GM18502 (cell line): Measurements from ENCODE around the gene DDX54.

Experiments
- ATAC-seq: cut with Tn5 transposase; IDR thresholded peaks from one replicate; pipeline ENCODE4 v1.9.1; 2021; ENCODE audit warnings: mild to moderate bottlenecking; ENCODE audit not compliant: unreplicated experiment, poor library complexity

The DDX54 gene

DNA sequence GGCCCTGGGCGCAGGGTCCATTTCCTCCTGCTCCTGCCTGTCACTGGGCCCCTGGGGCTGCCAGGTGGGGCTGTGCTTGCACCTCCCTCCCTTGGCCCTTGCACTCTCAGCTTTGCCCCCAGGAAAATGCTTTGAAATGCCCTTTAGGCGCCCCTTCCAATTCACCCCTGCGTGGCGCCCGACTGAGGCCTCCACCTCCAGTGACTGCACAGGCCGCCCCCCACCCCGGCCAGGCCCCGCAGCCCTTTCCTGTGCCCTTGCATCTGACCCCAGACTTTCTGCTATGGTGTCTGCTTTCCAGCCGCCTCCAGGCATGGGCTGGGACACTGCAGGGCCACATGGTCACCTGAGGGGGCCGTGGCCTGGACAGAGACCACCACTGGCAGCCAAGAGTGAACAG is 17.4 kb downstream of the DDX54 start:
- ATAC-seq: no peak

DNA sequence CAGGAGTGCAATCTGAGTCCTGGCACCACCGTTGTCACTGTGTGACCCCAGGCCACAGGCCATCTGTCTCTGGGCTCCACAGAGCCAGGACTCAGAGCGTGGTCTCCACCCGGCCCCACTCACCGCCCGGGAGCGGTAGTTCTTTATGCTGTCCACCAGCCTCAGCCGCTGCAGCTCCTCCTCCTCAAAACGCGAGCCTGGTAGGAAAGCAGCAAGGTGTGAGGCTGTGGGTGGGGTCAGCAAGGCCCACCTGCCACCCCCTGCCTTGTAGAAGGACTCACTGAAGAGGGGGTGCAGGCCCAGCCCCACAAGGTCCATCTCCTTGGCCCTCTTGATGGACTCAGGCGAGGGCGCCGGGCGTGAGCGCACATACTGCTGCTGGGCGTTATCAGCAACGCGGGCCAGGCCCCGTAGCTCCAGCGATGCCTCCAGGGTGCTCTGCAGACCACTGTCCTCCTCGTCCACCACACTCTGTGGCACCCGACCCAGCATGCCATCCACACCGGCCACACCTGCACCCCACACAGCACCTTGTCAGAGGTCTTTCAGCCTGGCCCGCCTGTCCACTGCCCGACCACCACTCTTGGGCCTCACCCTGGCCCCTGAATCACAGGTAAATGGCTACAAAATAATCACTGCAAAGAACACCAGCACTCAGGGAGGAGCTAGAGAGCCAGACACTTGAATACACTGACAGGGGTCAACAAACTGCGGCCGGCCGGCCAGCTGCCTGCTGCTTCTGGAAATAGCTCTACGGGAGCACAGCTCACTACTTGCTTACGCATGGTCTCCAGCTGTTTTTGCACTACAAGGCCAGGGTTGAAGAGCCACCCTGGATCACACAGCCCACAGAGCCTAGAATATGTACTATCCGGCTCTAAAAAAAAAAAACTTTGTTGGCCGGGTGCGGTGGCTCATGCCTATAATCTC is 19.5 kb downstream of the DDX54 start:
- ATAC-seq: no peak

DNA sequence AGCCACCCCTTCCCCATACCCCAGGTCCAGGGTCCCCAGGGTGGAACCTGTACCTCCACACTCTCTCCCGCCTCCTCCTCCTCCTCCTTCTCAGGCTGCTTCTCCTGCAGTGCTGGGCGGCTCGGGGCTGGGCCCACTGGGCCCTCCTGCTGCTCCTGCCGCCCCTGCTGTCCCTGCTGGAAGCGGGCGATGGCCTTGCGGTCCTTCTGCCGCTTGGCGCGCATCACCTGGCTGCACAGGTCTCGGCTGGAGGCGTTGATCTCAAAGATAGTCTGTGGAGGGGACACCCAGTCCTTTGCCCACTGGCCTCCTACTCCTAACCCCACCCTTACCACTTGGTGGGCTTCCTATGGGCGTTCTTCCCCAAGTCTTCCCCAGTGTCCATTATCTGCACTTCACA is 21.3 kb downstream of the DDX54 start:
- ATAC-seq: no peak

DNA sequence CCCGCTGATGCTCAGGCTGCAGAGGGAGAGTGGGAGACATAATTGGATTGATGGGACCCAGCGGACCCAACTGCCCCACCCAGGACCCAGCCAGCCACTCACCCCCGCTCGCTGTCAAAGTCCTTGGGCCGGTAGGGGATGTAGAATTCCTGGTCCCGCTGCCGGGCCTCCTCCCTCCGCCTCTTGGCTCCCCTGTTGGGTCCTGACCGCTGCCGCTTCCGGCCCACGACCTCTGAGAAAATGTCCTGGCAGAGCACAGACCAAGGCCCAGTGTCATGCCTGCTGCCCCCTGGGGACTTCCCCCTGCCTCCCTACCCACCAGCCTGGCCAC is 22.3 kb downstream of the DDX54 start:
- no peak for ATAC-seq

DNA sequence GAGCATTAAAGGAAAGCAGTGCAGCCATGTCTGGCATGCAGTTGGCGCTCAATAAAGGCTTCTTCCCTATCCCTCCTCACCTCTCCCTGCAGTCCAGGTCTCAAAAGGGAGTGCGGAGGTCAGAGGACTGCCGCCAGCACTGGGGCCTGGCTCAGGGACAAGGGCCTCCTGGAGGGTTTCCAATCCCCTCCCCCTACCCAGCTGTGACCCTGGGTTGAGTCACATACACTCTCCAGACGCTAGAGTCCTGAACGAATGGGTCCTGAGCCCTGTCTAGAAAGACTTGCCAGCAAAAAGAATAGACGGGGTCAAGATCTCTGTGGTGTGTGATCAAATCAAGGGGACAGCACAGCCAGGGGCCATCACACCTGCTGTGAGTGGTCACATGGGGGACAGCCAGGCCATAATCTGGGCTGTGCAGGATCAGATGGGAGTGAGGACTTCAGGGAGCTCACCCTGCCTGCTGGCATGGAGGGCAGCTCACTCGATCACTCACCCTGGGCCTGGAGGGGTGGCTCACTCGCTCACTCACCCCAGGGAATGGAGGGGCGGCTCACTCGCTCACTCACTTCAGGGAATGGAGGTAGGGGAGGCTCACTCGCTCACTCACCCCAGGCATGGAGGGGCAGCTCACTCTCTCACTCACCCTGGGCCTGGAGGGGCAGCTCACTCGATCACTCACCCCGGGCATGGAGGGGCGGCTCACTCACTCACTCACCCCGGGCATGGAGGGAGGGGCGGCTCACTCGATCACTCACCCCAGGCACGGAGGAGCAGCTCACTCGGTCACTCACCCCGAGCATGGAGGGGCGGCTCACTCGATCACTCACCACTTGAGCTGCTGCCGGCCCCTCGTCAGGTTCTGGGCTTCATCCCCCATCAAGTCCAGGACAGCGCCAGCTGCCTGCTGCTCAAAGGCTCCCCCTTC is 22.9 kb downstream of the DDX54 start:
- ATAC-seq: no peak

DNA sequence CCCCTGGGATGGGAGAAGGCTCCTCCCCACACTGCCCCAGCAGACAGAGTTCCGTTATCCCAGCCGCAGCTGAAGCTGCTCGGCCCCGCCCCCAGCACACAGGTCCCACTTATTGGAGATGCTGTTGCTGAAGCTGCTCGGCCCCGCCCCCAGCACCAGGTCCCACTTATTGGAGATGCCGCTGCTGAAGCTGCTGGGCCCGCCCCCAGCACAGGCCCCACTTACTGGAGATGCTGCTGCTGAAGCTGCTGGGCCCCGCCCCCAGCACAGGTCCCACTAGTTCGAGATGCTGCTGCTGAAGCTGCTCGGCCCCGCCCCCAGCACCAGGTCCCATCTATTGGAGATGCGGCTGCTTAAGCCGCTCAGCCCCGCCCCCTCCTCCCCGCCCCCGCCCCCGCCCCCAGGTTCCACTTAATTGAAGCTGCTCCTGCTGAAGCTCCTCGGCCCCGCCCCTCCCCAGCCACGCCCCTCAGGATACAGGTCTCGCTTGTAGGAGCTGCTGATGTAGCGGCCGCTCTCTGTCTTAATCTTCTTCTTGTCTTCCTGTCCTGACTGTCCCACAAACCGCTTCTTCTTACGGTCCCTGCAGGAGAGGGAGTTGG is 23.8 kb downstream of the DDX54 start:
- no peak for ATAC-seq

DNA sequence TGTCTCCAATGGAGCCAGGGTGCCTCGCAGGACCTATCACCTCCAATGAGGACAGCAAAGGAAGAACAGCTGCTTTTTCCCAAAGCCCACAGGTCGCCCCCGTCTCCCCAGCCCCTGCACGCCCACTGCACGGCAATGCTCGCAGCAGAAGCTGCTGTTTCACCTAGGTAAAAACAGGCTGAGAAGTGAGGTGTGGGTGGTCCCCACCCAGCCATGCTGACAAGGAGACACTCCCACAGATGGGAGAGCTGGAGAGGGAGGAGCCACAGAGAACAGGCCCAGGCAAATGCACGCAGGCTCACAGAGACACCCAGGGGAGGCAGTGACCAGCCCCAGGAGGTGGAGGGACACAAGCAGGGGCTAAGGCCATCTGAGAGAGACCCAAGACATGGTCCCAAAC is 25.3 kb downstream of the DDX54 start:
- ATAC-seq: no peak

DNA sequence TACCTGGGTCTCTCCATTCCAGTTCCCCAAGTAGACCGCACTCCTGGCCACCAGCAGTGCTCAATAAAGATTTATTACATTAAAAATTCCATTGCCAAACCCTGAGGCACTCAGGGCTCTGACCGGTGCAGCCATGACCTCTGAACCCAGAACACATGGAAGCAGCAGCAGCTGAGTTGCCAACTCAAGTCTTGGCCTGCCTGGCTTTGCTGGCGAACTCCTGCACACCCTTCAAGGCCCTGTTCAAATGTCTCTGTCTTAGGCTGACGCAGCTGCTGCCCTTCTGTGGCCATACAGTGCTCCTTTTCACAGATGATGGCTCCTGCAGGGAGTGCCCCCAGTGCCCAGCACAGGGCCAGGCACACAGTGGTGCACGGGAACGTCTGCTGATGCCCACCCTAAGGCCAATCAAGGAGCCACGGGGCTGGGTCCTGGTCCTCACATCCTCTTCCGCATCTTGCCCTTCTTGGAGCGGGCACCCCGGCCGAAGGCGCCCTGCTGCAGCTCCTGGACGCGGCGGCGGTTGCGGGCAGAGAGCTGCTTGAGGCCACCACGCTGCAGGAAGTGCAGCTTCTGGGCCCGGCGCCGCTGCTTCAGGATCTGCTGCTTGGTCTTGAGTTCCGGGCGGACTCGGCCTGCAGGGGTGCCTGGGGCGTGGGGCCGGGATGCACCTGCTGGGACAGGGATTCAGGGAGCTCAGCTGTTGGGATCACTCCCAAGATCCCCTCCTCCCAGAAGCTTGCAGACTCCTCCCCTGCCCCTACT is 26.7 kb downstream of the DDX54 start:
- ATAC-seq: no peak

DNA sequence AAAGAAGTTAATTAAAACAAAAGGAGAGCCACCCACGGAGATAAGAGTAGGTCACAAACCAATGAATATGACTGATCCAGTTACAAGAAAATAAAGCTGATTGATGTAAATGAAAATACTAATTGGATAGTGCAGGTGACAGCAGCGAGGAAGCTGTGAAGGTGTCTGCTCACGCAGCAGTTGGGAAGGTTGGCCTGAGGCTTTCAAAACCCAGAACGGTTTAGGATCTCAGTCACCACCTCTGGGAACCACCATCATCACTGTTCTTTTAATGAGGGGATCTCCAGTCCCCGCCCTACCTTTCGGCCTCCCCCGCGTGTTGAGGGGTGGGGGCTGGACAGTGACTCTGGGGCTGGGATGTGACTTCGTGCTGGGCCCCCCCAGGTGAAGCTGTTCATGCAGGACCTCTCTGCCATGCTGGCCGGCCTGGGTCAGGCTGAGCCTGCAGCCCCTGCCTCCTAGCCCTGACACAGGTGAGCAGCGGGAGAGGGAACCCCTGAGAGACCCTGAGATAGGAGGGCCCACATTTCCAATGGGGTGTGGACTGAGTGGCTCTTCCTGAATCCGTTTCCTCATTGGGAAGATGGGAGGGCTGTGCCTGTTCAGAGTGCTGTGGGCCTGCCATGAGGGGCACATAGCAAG is 27.9 kb downstream of the DDX54 start:
- no peak for ATAC-seq

DNA sequence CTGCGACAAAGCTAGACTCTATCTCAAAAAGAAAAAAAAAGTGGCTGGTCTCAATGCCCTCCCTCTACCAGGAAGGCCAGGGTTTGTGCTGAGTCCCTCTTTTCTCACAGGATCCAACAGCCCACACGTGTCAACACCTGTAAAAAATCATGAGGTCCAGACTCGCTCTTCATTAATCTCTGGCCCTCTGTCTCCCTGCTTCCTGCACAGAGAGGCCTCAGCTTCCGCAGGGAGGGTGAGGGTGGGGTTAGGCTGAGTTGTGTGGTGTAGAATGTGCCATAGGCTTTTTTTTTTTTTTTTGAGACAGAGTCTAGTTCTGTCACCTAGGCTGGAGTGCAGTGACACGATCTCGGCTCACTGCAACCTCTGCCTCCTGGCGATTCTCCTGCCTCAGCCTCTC is 29.6 kb downstream of the DDX54 start:
- ATAC-seq: no peak

DNA sequence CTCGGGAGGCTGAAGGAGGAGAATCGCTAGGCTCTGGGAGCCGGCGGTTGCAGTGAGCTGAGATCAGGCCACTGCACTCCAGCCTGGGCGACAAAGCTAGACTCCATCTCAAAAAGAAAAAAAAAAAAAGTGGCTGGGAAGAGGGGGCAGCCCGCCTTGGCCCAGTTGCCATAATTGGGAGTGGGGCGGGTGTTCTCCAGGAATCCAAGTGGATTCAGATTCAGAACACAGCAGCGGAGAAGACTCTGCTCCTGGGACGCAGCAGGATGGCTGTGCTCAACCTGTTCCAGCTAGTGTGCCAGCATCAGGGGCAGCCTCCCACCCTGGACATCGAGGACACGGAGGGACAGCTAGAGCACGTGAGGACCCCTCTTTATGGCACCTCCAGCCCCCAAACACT is 30.2 kb downstream of the DDX54 start:
- ATAC-seq: no peak

DNA sequence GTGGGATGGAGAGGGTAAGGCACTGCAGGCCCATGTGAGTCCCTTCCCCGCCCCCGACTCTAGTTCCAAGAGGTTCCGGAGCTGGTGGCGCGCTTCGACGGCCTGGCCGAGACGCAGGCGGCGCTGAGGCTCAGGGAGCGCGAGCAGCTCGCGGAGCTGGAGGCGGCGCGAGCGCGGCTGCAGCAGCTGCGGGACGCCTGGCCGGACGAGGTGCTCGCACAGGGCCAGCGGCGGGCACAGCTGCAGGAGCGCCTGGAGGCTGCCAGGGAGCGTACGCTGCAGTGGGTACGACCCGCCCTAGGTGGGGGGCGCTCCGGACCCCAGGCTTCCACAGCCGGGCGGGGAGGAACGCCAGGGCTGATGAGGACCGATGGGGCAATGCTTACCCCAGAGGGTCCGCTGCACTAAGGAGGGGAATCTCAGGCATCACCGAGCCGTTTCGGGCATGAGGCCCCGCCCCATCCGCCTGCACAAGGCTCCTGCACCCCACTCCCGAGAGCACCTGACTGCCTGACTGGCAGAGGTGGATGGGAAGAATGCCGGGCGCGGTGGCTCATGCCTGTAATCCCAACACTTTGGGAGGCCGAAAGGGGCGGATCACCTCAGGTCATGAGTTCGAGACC is 30.8 kb downstream of the DDX54 start:
- ATAC-seq: no peak

DNA sequence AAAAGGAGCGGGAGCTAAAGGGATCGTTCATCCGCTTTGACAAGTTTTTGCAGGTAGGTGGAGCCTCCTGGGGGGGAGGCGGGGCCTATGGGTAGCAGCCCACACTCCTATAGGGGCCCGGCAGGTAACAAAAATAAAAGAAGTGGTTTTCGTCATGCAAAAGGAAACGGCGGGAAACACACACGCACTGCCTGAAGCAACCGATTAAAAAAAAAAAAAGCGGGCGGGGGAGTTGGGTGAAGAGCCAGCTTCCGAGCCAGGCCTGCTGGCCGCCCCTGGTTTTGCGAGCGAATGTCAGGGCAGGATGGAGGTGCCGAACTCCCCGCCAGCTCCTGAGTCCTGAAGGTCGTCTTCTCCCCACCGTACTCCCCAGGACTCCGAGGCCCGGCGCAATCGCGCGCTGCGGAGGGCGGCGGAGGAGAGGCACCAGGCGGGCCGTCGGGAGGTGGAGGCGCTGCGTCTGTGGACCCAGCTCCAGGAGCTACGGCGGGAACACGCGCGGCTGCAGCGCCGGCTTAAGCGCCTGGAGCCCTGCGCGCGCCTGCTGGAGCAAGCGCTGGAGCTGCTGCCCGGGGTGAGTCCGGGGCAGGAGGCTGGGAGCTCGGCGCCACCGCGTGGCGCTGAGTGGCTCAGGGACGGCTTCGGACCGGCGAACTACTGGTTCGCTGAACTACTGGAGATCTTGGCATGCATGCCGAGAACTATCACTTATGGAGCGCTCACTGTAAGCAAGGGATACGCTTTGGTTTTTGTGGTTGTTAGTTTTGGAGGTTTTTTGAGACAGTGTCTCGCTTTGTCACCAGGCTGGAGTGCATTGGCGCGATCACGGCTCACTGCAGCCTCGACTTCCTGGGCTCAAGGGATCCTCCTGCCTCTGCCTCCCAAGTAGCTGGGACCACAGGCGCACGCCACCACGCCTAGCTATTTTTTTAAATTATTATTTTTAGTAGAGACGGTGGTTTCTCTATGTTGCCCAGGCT is 32.2 kb downstream of the DDX54 start:
- ATAC-seq: peak; percentile 59

DNA sequence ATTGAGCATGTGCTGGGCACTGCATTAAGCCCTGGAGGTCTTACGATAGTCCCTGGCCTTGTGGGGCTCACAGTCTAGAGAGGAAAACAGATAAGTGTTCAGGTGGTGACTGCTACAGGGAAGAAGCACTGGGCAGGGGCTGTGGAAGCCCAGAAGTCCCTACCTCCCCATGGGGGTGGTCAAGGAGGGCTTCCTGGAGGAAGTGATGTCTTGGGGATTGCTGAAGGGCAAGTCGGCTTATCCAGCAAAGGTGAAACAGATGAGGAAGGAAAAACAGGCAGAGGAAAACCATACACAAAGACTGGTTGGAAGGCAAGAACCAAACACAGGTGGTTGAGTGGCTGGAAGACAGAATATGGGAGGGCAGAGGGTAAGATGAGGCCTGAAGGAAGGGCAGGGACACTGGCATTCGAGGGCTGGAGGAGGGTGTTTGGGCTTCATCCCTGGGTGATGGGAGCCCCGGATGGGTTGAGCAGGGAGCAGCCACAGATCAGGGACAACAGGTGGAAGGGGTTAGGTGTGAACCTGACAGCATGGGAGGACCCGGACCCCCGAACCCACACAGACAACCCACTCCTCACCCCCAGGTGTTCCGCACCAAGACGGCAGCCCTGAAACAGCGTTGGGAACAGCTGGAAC is 33.0 kb downstream of the DDX54 start:
- ATAC-seq: no peak

DNA sequence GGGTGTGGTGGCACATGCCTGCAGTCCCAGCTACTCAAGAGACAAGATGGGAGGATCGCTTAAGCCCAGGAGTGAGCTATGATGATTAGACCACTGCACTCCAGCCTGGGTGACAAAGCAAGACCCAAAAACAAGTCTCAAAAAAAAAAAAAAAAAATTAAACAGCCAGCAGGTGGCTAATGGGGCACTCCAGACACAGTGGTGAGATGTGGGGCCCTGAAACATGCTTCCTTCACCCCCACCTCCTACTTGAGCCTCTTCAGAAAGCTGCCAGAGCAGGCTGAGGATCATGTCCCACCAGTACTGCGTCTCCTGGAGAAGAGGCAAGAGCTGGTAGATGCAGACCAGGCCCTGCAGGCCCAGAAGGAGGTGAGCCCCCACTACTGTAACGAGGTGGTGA is 33.6 kb downstream of the DDX54 start:
- ATAC-seq: no peak

DNA sequence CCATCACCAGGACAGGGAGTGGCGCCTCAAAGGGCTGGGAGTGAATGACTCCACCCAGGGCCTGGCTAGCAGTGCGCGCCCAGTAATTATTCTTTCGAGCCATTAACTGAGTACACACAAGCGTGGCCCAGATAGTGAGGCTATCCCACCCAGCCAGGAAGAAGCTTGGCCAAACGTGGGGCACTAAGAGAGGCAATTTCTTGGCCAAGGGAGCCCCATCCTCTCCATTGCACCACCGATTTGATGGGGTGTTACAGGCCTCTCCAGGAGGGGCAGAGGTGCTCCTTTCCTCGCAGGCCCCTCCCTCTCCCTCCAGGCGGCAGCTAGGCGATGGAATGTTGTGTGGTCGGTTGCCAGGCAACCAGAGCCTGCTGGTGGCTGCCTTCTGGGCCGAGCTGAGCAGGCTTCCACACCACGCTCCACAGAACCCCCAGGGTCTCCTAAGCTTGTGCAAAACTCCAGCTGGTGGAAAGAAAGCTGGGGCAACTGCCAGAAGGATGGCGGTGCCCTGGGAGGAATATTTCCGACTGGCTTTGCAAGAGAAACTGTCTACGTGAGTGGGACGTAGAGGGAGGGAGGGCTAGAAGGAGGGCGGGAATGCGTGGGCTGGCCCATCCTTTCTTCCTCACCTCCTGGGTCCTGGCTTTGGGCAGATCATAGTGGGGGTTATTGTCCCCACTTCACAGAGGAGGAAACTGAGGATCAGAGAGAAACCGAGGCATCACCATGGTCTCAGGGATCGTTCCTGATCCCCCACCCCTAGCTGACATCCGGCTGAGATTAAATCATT is 35.7 kb downstream of the DDX54 start, which contains the start of gene CFAP73:
Gene CFAP73 (plus strand): TSS at position 364 of the 790 bp plus-strand sequence. CDS start 134 bp downstream, at position 498.
- no peak for ATAC-seq

DNA sequence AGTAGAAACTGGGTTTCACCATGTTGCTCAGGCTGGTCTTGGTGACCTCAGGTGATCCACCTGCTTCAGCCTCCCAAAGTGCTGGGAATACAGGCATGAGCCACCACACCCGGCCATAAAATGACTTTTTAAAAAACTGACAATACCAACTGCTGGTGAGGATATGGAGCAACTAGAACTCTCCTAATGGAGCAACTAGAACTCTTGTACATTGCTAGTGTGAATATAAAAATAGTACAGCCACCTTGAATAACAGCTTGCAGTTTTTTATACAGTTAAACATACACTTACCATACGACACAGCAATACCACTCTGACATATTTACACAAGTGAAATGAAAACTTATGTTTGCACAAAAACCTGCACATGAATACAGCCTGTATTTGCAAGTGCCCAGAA is 38.3 kb downstream of the DDX54 start:
- ATAC-seq: no peak
